NCI-H82 treated with DMSO at 0.1 percent for 48 hours (cell line): Measurements from ENCODE around the gene AP3S1.
"Not testable (repeated sequence)": the region's sequence is repeated elsewhere in the genome, so short reads cannot be mapped to it uniquely, and the experiment has no call there.

ENCODE experiments used
- DNase-seq: peaks from one replicate; lab custom pipeline; 2025; ENCODE audit not compliant: unreplicated experiment; lab: John Stamatoyannopoulos, UW

The AP3S1 gene

DNA sequence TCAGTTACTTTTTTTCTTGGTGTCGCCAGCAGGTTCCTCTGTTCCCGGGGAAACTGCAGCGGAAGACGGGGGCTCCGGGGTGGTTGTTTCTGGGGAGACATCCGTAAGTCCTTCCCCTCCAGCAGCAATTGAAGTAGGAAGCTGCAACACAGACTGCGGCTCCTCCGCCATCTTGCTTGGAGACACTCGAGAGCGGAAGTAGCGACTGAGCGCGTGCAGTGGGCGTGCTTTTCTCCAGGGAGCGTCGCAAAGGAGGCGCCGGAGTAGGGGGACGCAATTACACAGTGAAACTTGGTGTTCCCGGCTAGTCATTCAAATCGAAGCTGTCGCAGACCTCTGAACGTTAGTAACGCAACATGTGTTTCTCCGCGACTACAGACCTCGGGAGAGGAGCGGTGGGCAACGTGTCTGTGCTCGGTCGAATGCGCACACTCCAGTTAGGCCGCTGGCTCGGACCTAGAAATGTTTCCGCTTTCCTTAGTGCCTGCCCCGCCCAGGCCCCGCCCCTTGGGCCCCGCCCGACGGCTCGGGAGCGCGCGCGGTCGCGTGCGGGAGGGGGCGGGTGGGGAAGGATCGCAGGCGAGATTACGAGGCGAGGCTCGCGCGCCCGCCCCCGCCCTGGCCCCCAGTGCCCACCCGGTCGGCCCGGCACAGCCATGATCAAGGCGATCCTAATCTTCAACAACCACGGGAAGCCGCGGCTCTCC lies at the start of gene AP3S1, which contains the start of gene ATG12:
Gene AP3S1 (plus strand): TSS at position 554 of the 707 bp plus-strand sequence. CDS start 103 bp downstream, at position 657.
Gene ATG12 (minus strand): TSS at position 184 of the 707 bp plus-strand sequence. CDS start 13 bp downstream, at position 171.
- DNase-seq: peak; percentile 85

DNA sequence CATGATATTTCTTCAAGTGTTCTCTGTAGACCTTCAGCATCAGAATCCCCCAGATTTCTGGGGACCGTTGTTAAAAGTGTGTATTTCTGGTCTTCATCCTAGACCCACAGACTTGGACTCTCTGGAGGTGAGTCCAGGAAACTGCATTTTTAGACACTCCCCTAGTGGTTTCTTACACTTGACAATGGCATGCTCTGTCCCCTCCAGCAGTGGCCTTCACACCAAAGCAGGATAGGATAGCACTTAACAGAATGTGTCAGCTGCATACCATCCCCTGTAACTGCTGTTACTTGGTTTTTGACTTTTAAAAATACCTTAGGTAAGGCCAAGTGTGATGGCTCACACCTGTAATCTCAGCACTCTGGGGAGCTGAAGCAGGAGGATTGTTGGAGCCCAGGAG lies 46.0 kb upstream of the AP3S1 start:
- DNase-seq: no peak

DNA sequence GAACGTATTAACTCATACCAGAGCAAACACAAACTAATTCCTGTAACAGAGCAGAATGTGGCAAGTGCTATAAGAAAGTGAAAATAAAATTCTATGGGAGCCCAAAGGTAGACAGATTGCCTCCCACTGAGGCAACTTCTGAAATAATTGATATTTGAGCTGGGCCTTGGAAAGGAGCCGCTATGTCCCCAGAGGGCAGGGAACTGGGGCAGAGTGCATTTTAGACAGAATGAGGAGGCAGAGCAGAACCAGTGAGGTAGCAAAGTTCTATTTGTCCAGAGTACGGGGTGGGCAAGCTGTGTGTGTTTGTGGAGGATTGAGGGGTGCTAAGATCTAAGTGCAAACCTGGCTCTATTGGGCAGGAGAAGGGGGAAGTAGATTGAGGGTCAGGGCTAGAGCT lies 45.1 kb upstream of the AP3S1 start:
- DNase-seq: no peak

DNA sequence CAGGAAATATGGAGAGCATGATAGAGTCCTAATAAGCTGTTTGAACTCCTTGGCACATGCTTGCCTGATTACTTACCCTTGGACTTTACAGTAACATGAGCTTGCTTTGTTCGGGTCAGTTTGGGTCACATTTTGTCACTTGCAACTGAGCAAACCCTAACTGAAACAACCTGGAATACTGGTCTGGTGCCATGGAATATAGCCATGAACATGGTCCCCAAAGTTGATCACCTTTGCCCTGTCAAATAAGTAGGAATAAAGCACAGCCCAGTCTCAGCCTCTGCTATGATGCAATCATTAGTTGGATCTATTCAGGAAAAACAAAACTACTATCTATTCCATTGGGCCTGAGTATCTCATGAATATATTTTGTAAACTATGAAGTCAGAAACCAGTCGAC lies 43.5 kb upstream of the AP3S1 start:
- no peak for DNase-seq

DNA sequence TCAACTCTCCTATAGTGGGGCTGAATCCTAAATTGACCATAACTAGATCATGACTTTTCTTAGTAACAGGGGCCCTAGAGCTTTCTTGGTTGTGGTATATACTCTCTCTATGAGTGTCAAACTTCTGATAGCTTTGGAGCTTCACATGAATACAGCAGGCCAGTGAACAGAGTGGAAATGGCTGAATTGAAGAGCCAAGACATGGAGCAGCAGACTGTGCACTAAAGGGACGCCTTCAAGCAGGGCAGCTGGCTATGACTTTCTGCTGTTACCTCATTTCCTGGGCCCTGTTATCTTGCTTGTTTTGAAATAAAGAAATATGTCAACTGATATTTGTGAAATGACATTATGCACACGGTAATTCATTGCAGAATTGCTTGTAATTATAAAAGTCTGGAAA lies 41.6 kb upstream of the AP3S1 start:
- no peak for DNase-seq

DNA sequence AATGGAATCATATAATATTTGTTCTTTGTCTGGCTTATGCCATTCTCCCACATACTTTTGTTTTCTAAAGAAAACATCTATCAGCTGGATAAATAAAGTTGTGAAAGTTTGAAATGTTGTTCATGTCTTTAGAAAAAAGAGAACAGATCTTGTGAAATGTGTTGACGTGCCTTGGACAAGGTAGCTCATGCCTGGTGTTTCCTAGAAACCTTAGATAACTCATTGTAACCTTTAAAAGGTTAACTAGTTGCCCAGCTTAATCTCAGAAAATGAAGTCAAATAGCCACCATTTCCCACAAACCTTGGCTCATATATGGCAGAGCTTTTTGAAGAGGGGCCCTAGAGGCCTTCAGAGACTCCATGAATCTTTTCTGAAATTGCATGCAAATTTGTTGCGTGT lies 40.6 kb upstream of the AP3S1 start:
- no peak for DNase-seq

DNA sequence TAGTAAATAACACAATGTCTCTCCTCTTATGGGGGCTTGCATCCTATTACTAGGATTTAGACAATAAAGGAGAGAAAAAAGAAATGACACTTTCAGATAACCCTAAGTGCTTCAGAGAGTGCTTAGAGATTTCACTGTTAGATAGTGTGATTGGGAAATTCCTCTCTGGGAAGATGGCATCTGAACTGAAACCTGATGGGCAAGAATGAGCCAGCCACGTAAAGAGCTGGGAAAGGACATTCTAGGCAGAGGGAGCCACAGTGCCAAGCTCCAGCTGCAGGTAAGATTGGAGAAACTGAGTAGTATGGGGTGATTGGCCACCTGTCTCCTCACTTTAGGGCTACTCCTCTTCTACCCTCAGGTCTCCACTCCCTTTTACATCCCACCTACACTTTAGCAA lies 39.8 kb upstream of the AP3S1 start:
- no peak for DNase-seq

DNA sequence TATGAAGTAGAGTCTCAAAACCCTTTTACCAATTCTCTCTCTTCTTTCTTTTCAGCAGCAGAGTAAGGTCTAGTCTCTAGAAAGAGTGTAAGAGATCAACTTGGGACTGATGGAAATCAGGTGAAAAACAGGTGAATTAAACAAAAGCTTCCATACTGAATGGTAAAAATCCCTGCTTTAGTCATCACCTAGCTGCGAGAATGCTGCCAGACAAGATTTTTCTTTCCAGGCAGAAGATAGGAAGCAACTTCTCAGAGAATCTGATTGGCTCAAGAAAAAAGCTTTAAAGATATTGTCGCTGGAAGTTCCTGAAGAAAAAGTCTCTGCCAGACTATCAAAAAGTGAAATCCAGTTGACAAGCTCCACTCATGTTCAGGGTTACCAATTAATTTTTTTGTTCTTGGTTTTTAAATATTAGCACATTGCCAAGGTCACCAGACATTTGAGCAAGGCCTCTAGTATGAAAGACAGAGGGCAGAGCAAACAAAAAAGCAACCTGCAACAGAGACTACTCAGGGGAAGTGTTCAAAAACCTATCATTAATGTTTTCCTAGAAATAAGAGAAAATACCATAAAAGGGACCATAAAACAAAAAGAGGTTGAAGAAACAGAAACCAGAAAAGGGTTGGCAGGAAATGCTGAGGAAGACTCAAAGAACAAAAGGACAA lies 34.6 kb upstream of the AP3S1 start:
- no peak for DNase-seq

DNA sequence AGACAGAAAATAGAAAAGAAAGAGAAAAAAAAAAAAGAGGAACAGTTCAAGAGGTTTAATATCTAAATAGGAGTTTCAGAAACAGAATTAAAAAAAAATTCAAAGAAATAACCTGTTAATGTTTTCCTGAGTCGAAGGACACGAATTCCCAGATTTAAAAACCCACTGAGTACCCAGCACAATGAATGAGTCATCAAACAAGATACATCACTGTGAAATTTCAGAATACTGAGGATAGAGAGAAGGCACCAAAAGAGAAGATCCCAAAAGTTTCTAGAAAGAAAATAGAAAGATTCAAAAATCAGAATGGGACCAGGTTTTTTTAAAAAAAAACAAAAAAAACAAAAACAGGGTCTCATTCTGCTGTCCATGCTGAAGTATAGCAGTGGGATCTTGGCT lies 34.1 kb upstream of the AP3S1 start:
- DNase-seq: no peak

DNA sequence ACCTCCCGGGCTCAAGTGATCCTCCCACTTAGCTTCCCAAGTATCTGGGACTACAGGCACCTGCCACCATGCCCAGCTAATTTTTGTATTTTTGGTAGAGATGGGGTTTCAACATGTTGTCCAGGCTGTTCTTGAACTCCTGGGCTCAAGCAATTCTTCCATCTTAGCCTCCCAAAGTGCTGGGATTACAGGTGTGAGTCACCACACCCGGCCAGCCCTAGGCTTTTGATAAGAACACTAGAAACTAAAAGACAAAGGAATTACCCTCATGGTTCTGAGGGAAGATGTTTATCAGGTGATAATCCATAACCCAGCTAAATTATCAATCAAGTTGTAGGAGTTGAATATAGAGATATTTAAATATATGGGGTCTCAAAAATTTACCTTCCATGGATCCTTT lies 33.7 kb upstream of the AP3S1 start:
- DNase-seq: not testable (repeated sequence)

DNA sequence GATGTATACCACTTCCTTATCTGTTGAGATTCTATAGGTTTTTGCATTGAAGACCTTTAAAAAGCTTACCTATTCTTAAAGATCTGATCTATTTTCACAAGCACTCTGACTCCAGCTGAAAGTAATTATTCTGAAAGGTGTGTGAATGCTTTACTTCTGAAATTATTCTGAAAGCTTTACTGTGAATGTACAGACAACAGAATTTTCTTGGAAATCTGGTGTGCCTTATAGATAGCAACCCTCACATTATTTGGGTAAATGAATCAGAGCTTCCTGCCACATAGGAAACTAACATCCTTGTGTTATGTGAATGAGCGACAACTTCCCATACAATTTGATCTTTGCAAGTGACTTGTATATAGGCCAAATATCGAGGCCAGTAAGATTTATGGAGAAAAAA lies 31.8 kb upstream of the AP3S1 start:
- no peak for DNase-seq

DNA sequence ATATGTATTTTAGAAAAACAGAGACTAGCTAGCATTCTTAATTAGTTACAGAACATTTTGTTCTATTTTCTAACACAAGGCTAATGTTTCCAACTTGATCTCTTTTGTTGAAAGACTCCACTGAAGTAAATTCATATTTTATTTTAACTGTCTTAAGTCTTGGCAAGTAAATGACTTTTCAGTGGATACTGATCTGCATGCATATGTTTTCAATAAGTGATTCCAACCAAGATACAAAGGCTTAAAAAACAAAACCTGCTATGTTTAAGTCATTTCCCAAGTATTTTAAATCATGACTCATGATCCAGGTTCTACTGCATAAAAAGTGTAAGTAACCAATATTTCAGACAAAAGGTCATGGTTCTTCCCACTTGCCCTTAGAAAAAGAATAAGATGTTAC lies 31.0 kb upstream of the AP3S1 start:
- no peak for DNase-seq

DNA sequence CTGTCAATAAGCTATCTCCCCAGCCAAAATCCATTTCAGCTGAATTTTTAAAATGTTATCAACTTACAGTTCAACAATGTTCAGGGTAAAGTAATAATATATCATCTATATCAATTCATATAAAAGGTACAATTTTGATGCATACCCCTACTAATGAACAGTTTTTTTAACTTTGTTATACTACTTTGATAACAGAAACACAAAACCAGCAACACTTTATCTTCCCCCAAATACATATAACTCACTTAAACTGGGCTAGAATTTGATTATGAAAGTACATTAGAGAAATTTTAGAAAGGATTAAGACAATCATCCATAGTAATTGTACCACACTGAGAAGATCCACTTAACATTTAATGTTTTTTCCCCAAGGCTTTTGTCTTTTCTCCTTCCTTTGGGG lies 30.3 kb upstream of the AP3S1 start:
- no peak for DNase-seq

DNA sequence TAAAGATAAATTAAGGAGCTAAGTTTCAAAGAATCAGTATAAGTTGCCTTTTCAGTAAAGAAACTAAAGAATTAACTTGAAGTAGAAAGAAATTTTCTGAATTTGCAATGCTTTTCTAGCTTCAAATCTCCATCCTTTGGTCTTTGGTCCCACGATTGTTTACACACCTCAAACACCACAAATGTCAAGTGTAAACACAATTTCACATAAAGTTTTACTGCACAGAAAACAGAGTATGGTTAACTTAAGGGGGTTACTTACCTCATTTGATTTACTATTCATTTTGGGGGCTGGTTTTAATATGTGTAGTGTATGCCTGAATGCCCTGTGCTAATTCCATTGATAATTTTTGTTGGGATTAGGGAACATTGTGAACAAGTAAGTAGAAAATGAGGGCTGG lies 29.4 kb upstream of the AP3S1 start:
- no peak for DNase-seq

DNA sequence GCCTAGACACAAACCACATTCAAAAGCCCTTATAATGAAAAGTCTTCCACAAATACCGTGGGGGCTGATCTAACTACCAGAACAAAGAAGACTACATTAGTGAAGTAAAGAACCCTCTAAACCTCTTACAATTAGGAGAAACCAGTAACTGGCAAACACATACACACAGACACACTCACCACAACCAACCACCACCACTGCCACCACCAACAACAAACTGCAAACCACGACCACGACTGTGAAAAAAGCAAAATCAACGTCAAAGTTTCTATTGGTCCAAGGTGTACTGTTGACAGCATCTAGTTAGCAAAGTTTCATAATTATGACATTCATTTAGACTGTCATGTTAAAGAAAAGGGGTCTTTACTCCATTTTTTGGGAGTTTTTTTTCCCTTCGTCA lies 28.0 kb upstream of the AP3S1 start:
- DNase-seq: no peak

DNA sequence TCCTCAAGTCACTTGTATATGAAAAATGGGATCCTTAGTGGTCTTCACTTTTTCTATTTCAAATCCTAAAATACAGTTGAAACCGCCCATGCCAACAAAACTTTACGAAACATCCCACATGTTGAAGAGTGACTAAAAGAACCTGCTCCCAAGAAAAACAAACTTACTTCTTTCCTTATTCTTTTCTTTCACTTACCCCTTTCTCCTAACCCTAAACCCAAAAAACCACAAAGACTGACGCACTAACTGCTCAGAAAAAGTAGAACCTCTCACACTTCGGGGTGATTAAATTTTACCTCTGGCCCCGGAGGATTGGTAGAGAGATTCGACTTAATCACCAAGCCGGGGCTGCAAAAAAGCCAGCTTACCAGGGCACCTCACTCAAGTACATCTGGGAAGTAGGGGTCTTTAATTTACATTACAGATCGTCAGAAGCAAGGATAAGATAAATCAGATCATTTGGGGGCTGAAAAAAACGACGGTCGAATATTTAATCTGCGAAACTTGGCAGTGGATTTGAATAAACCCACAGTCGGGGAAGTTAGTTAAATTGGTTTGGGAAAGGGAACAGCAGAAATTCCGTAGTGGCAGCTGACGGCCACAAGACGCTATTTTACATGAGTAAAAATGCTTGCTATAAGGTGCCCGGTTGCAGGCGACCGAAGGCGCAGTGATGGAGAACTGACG lies 26.6 kb upstream of the AP3S1 start:
- no peak for DNase-seq

DNA sequence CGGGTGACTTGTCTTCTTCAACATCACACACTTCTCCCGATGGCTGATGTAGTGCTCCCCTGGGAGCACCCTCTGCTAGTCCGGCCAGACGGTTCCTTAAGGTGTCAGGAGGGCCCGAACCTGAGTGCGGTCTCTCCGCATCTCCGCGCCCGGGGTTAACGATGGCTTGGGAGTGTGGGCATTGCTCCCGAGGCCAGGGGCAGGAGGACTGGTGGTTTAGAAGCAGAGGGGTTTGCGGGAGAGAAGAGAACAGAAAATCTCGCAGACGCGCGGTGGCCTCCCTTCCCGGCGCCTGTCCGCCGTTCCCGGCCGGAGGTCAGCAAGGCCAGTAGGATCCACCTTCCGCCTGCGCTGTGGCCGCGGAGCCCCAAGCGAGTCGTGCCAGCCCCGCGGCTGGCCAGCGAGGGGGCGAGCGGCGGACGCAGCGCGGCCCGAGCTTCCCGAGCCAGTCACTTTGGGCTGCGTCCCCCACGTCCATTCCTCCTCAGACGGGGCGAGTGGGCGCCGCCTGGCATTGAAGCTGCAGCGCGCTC lies 26.0 kb upstream of the AP3S1 start:
- DNase-seq: no peak

DNA sequence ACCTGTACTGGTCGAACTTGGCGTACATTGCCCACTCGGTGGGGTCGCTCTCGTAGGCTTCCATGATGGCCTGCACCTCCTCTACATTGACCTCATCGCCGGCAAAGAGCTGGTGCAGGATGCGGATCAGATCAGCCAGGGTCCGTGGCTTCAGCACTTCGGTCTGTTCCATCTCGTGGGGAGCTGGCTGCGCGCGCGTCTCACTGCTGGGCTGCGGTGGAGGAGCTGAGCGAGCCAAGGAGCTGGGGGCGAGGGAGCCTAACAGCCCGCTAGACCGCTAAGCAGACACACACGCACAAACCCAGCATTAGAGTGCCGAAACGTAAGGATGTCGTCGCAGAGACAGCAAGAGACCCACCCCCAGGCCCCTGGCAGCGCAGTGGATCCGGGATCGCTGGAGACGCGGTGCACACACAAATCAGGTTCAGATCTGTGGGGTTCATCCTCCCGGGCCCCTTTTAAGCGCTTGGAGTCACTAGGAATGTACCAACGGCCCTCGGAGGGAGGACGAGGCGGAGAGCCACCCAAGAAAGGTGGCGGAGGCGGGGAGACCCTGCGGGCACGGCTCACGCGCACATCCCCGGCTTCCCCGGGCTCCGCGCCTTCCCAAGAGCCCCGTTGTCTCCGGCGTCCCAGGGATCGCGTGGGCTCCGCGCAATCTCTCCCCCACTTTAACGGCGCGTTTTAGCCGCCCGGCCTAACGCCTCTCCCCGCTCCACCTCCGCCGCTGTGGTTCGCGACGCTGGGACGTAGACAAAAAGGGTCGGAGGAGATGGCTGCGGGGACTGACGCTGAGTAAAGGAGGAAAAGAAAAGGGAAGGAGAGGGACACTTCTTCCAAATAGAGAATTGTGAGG lies 25.3 kb upstream of the AP3S1 start, which contains the start of gene CDO1:
Gene CDO1 (minus strand): TSS at position 434 of the 856 bp plus-strand sequence. CDS start 262 bp downstream, at position 172.
- DNase-seq: peak; percentile 6

DNA sequence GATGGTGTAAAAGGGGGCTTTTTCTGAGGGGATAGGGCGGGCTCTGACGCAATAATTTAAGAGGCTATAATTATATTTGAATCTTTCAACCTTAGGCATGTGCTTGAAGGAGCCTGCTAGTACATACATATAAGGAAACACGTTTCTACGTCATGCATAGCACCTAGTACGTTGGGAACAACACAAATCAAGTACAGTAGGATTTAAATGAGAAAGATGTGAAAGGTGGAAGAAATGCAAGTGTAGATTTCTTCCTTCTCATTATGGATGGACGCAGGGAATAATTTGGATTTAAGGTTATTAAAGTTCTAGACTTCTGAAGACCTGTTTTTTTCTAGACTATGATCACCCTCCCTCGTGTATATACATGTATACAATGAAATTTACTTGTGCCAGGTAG lies 24.3 kb upstream of the AP3S1 start:
- DNase-seq: no peak

DNA sequence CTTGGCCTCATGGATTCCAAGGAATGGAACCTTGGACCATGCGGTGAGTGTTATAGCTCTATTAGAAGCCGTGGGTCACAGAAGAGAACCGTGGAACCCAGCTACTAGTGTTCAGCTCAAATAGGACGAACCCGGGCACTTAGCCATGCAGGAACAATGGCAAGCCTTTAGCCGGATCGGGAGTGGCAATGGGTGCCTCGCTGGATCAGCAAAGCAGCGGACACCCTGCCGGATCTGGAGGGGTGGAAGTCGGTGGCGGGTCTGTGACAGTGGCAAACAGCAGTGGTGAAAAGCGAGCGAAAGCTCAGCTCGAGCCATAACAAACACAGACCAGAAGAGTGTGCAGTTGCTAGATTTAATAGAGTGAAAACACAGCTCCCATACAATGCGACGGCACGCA lies 22.9 kb upstream of the AP3S1 start:
- no peak for DNase-seq

DNA sequence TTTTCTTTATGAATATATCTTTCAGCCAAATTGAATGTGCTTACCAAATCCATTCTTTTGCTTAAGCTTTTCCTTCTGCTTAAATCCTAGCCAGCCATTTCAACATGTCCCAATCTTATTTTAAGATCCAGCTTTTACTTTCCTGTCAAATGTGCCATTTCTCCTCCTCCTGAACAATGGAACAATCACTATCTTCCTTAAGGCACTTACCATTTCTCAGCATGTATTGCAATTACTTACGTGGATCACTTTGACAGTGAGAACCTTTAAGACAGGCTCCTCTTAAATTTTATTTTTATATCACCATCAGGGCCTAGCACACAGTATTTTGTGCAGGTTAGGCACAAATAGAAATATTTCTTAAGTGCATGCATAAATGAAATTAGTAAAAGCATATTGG lies 20.9 kb upstream of the AP3S1 start:
- no peak for DNase-seq
